T follicular helper cell (primary cell): ENCODE data around the gene CROCC2.

Experiments
- DNase-seq: peaks from one replicate; pipeline ENCODE4 v3.0.0-alpha.2; 2020; ENCODE audit warnings: low read depth

Gene CROCC2

GRCh38 chr2:240905176-240905781 is 857 bp upstream of the CROCC2 start:
- no peak for DNase-seq

GRCh38 chr2:240906911-240907590 is 915 bp downstream of the CROCC2 start:
- no peak for DNase-seq

GRCh38 chr2:240909216-240909974 is 3.3 kb downstream of the CROCC2 start:
- no peak for DNase-seq

- DNase-seq = no peak
Measured at GRCh38 chr2:240911641-240912265, 5.6 kb downstream of the CROCC2 start.

GRCh38 chr2:240912878-240913809 is 7.0 kb downstream of the CROCC2 start:
- DNase-seq = no peak

GRCh38 chr2:240913810-240914644 is 7.9 kb downstream of the CROCC2 start:
- DNase-seq = peak; percentile 37

GRCh38 chr2:240914645-240915525 is 8.7 kb downstream of the CROCC2 start:
- no peak for DNase-seq

GRCh38 chr2:240915526-240916341 is 9.6 kb downstream of the CROCC2 start:
- no peak for DNase-seq

- DNase-seq = no peak
Measured at GRCh38 chr2:240916571-240917008, 10.5 kb downstream of the CROCC2 start.

- DNase-seq = no peak
Measured at GRCh38 chr2:240917009-240917683, 11.0 kb downstream of the CROCC2 start.

- DNase-seq = no peak
Measured at GRCh38 chr2:240917684-240918257, 11.6 kb downstream of the CROCC2 start.

- no peak for DNase-seq
Measured at GRCh38 chr2:240918258-240919091, 12.3 kb downstream of the CROCC2 start.

GRCh38 chr2:240919161-240919781 is 13.1 kb downstream of the CROCC2 start:
- no peak for DNase-seq

GRCh38 chr2:240919786-240920782 is 13.9 kb downstream of the CROCC2 start:
- DNase-seq = no peak

- no peak for DNase-seq
Measured at GRCh38 chr2:240920783-240921231, 14.7 kb downstream of the CROCC2 start.
